Cardiac septum (tissue), 1 donor: ENCODE results near the gene POPDC3. TPM values are rescaled to one million over a fixed set of nuclear protein-coding genes. Genes with fewer than 3 reads are reported as not detected.

ENCODE experiments used
- DNase-seq: peaks from one replicate; pipeline ENCODE4 v3.0.0-alpha.2; 2020; ENCODE audit warnings: low spot score
- intact Hi-C: fragments of 100-400 bp; cut with DNase I; formaldehyde crosslinking; loops from one replicate; pipeline ENCODE4 v1.14.0; 2022
- total RNA-seq: library from RNA; stranded (reverse); fragmentation: NEBNext Ultra II Directional; extraction: Animal tissue kit (Norgen Biotek cat#: 25700); gene quantifications from one replicate; pipeline ENCODE4 v1.2.1, GENCODE V29; 2021
- donor health status: DM: no; HTN: no; CAD: no.

Gene POPDC3
- total RNA-seq, 1 donor from 2014 or later: 35.1 TPM

- intact Hi-C loops: no loop called here
- no peak for DNase-seq
Measured at GRCh38 chr6:105167914-105168313, 11.9 kb downstream of the POPDC3 start.

- intact Hi-C loops: no loop called here
- no peak for DNase-seq
Measured at GRCh38 chr6:105164418-105164817, 15.4 kb downstream of the POPDC3 start.

- intact Hi-C loops: no loop called here
- DNase-seq: no peak
Measured at GRCh38 chr6:105163183-105163582, 16.6 kb downstream of the POPDC3 start.

GRCh38 chr6:105162377-105162776 is 17.4 kb downstream of the POPDC3 start:
- intact Hi-C loops: no loop called here
- no peak for DNase-seq

DNA sequence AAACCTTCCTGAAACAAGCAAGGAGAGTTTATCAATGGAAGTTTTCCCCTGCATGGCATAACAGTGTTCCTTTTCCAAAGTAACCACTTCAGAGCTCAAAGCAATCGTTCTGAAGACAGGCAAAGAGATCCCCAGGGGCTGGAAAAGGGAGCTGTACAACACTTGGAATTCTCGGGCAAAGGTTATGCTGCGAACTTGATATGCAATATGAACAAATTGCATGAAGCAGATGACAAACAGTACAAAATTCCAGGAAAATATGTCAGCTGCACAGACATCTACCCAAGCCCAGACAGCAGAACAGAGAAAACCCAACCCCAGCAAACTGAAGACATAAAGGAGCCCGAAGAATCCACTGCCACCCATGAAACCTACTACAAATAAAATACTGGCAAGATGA is 18.4 kb downstream of the POPDC3 start:
- DNase-seq: no peak
- intact Hi-C loops: no loop called here

- intact Hi-C loops: no loop called here
- DNase-seq: no peak
Measured at GRCh38 chr6:105153676-105154075, 26.1 kb downstream of the POPDC3 start.

GRCh38 chr6:105152880-105153279 is 26.9 kb downstream of the POPDC3 start:
- intact Hi-C loops: no loop called here

GRCh38 chr6:105151644-105152043 is 28.2 kb downstream of the POPDC3 start:
- intact Hi-C loops: no loop called here

More at GRCh38 chr6:105152880-105153279, 26.9 kb downstream of the POPDC3 start:
- DNase-seq: no peak

DNA sequence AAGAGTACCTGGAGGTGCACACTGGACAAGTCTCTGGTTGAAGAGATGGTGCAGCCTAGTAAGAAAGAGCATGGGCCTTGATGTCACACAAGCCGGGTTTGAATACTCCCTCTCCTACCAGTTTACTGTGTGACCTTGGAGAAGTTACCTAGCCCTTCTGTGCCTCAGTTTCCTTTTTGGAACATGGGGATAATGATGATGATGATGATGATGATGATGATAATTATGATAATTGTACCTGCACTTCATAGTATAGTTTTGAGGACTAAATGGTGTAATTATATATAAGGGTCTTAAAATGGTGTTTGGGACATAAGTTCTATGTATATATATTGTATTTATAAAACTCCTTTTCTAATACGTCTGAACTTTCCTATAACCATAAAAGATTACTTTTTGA is 41.7 kb downstream of the POPDC3 start:
- intact Hi-C loops: loop anchor here (5.0 kb wide), 2 partner anchors 224 to 264 kb away; partner anchors contain the start of gene PREP
- DNase-seq: no peak

More at GRCh38 chr6:105151644-105152043, 28.2 kb downstream of the POPDC3 start:
- no peak for DNase-seq

DNA sequence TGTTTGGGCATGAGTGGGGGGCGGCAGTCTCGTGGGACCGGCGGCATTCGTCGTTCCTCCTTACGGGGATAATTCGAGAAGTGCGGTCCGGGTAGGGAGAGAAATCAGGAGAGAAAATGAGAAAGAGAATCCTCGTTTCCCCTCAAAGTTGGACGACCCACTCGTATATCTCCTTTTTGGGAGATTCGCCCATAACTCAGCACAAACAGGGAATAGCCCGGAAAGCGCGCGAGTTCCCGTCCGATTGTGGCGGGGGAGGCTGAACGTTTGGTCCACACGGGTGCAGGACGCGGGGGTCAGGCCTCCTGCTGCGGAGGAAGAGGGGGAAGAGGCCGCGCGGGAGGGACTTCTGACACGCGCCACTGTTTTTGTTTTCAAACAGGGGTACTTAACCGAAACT is 42.4 kb downstream of the POPDC3 start:
- no peak for DNase-seq

DNA sequence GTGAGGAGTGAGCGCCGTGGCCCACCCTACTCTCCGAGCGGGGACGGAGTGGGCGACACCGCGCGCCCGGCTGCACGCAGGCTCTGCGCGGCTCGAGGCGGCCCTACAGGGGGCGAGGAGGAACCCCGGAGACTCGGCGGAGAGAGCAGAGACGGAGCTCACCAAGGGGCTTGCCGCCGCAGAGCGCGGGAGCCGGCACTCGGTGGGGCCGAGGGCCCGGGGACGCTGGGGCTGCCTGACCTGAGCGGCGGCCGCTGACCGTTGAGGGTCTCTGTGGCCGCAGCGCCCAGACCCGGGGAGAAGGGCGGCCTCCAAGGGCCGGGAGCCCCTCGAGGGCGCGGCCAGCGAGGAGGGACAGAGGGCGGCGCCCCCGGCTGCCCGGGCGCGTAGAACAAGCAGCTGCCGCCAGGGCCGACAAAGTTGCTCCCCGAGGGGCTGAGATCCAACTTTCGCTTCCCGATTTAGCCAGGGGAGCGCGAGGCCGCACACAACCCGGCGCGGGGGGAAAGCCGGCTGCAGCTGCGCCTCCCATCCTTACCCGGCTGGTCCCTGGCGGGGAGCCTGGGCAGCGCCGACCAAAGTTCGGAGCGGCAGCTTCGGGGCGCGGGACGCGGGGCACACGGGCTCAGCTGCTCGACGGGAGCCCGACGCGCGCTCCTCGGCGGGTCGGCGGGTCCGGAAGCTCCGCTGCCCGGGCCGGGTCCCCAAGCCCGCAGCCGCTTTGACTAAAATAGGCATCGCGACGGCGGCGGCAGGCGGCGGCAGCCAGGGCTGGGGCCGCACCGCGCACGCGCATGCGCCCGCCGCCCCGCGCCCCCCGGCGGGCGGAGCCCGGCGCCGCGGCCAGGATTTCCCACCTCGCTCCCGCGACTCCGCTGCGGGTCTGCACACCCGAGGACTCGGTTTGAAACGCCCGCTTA is 43.1 kb downstream of the POPDC3 start:
- peak; percentile 81 for DNase-seq
- intact Hi-C loops: loop anchor here (2.0 to 5.0 kb wide), 3 partner anchors 42 to 266 kb away; partner anchors contain the start of gene PREP

More for the DNA sequence above, 42.4 kb downstream of the POPDC3 start:
- intact Hi-C loops: loop anchor here (2.0 to 5.0 kb wide), 3 partner anchors 41 to 265 kb away; partner anchors contain the start of gene PREP

DNA sequence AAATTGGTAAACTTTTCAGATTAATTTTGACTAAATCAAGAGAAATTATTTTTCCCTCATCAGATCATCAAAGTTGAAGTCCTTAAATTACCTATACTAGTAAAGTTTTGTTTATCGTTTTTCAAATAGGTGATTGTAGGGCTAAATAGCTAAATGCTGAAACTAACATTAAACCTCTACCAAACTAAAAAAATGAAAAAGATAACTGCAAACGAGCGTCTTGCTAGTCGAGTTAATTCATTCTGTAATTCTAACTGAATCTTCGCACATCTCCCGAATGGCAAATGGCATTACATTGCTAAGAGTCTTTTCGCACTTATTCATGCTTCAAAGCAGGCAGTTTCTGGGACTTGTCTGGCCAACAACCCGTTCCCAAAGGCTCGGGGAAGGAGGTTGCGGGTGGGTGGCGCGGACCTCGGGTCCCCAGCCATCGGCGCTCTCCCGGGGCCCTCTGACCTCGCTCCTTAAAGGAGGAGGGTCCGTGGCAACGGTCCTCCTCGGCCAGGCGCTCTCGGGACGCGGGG is 43.8 kb downstream of the POPDC3 start:
- no peak for DNase-seq
- intact Hi-C loops: loop anchor here (2.0 to 5.0 kb wide), 3 partner anchors 43 to 266 kb away; partner anchors contain the start of gene PREP

DNA sequence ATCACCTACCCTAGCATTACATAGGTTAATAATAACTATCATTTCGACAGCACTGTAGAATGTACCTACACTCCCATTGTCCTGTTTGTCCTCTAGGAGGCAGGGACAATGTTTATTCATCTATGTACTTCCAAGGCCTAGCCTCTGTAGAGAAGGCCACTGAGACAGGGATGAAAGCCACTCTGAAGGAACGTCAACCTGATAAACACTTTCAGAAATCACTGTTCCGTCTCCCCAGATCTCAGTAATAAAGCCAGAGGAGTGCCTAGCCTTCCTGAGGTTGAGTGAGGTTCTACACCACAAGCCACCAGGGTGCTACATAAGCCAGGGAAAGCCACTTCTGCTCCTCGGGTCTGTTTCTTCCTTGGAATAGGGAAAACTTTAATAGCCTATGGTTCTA is 44.8 kb downstream of the POPDC3 start:
- no peak for DNase-seq
- intact Hi-C loops: loop anchor here (5.0 kb wide), 2 partner anchors 227 to 267 kb away; partner anchors contain the start of gene PREP

DNA sequence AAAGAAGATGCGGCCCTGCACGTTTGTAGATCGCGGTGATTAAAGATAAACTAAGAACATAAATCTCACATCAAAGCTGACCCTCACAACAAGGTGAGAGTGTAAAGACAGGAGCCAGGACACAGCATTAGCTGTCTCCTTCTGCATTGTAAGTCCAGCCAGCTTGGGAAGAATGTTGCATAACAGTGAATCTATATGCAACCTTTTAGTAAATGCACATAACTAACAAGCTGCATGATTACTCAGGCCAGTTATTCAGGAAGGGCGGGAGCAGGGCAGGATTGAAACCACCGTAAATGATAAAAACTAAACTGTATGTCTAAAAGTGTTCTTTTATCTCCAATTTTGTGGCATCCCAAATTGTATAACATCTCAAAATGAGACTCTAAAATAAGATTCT is 57.1 kb downstream of the POPDC3 start:
- intact Hi-C loops: no loop called here
- DNase-seq: no peak

- intact Hi-C loops: no loop called here
- no peak for DNase-seq
Measured at GRCh38 chr6:105121981-105122380, 57.8 kb downstream of the POPDC3 start.

DNA sequence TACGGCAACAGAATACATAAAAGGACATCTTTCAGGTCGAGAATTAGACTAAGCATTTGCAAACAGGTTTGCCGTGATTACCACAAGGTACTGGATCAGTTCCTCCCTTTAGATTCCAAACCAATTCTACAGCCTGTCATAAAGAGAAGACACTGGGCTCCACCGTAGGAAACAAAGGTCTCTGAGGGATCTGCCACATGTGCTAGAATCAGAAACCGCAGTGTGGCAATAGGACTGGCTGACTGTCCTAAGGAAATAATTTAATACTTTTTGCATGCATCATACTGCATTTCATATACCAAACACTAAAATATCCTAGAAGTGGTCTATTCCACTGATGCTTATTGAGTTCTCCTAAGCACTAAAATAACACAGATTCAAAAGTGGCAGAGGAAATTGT is 59.2 kb downstream of the POPDC3 start:
- intact Hi-C loops: no loop called here
- DNase-seq: no peak

DNA sequence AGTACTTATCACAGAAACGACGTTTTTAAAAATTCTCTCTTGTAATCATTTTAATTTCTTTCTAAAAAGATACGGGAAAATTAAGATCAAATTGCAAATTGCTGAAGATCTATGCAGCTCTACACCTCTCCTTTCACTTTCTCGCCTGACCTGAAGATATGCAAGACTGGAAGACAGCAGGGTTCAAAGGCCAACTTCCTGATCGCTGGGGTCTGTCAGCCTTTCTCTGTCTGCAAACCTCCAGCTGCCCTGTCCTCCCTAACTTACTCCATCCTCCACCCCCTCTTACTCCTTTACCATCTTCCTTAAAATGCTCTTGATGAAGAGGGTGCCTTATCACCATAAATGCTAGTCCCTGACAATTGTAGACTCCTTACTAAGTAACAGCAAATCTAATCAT is 63.7 kb downstream of the POPDC3 start:
- intact Hi-C loops: no loop called here

GRCh38 chr6:105113422-105113821 is 66.4 kb downstream of the POPDC3 start:
- no peak for DNase-seq
- intact Hi-C loops: no loop called here

More for the DNA sequence above, 63.7 kb downstream of the POPDC3 start:
- no peak for DNase-seq

- no peak for DNase-seq
- intact Hi-C loops: no loop called here
Measured at GRCh38 chr6:105112577-105112976, 67.2 kb downstream of the POPDC3 start.

DNA sequence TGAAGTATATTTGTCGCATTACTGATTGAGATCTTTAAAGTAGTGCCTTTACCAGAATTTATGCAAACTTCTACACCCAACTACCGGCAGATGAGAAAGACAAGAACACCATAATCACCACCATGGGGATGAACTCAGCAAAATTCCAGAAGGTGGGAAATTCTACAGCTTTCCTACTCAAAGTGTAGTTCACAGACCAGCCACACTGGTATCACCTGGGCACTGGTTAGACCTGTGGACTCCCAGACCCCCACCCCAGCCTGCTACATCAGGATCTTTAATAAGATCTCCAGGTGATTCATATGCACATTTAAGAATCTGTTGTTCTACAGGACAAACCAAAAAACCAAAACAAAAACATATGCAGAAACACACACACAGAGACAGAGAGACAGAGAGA is 67.9 kb downstream of the POPDC3 start:
- DNase-seq: no peak
- intact Hi-C loops: no loop called here

GRCh38 chr6:105111105-105111504 is 68.7 kb downstream of the POPDC3 start:
- intact Hi-C loops: no loop called here
- no peak for DNase-seq
